Measurements from ENCODE around the gene SWT1.

SWT1 gene

GRCh38 chr1:185284116-185284515 is 127.1 kb downstream of the SWT1 start:
- no peak for TF ChIP-seq CTCF (IDR thresholded peaks at IDR 0.05; ENCODE audit: low read depth, low read length)
- DNase-seq (ENCODE audit: extremely low read depth, low read depth): no peak

- DNase-seq (ENCODE audit: extremely low read depth, low read depth): no peak
- TF ChIP-seq CTCF (IDR thresholded peaks at IDR 0.05; ENCODE audit: low read depth, low read length): no peak
Observed at GRCh38 chr1:185284533-185285276, 127.7 kb downstream of the SWT1 start.

- no peak for TF ChIP-seq CTCF (IDR thresholded peaks at IDR 0.05; ENCODE audit: low read depth, low read length)
- DNase-seq (ENCODE audit: extremely low read depth, low read depth): no peak
Observed at GRCh38 chr1:185287451-185287850, 130.5 kb downstream of the SWT1 start.

- DNase-seq (ENCODE audit: extremely low read depth, low read depth): no peak
- no peak for TF ChIP-seq CTCF (IDR thresholded peaks at IDR 0.05; ENCODE audit: low read depth, low read length)
Observed at GRCh38 chr1:185288435-185288834, 131.5 kb downstream of the SWT1 start.

GRCh38 chr1:185289880-185290279 is 132.9 kb downstream of the SWT1 start:
- no peak for DNase-seq (ENCODE audit: extremely low read depth, low read depth)
- TF ChIP-seq CTCF (IDR thresholded peaks at IDR 0.05; ENCODE audit: low read depth, low read length): no peak

GRCh38 chr1:185291159-185291558 is 134.2 kb downstream of the SWT1 start:
- DNase-seq (ENCODE audit: extremely low read depth, low read depth): no peak
- TF ChIP-seq CTCF (IDR thresholded peaks at IDR 0.05; ENCODE audit: low read depth, low read length): no peak

- TF ChIP-seq CTCF (IDR thresholded peaks at IDR 0.05; ENCODE audit: low read depth, low read length): no peak
- DNase-seq (ENCODE audit: extremely low read depth, low read depth): no peak
Observed at GRCh38 chr1:185291652-185292051, 134.7 kb downstream of the SWT1 start.
